K562 (cell line): ENCODE measurements around the gene VPS41. TPM values are rescaled to one million over a fixed set of nuclear protein-coding genes. Genes with fewer than 3 reads are reported as not detected.

Experiments
- ARID1B ChIP-seq: fragments of 450-650 bp; IDR thresholded peaks from 2 replicates; pipeline ENCODE4 v1.6.1; 2016; ENCODE audit warnings: antibody characterized with exemption, mild to moderate bottlenecking, inconsistent platforms
- ARNT ChIP-seq, 2 experiments: fragments of 450-650 bp; IDR thresholded peaks; 2 replicates each; pipeline ENCODE4 v1.6.1; 2016; ENCODE audit warnings: mild to moderate bottlenecking in 1 of 2
- BMI1 ChIP-seq: fragments of 150-350 bp; IDR thresholded peaks from 2 replicates; pipeline ENCODE4 v1.6.1; 2014; ENCODE audit warnings: low read length
- EZH2 ChIP-seq: IDR thresholded peaks from 2 replicates; pipeline ENCODE4 v1.6.1; 2012; ENCODE audit warnings: low read depth, mild to moderate bottlenecking, inconsistent platforms, low read length, borderline replicate concordance
- FOSL1 ChIP-seq: fragments of 200-800 bp; sonication (Bioruptor generic); conservative IDR thresholded peaks from 2 replicates; pipeline ENCODE4 v1.6.1; 2016; ENCODE audit warnings: missing genetic modification characterization, missing compliant biosample characterization
- HNRNPL ChIP-seq: fragments of 200-400 bp; formaldehyde crosslinking; IDR thresholded peaks from 2 replicates; pipeline ENCODE4 v1.6.1; 2017; ENCODE audit warnings: low read depth, mild to moderate bottlenecking, low read length
- KLF1 ChIP-seq: fragments of 450-650 bp; IDR thresholded peaks from 2 replicates; pipeline ENCODE4 v1.6.1; 2016; ENCODE audit warnings: missing genetic modification characterization, missing compliant biosample characterization
- NBN ChIP-seq: fragments of 450-650 bp; IDR thresholded peaks from 2 replicates; pipeline ENCODE4 v1.6.1; 2016; ENCODE audit warnings: low read depth, mild to moderate bottlenecking
- SP2 ChIP-seq: IDR thresholded peaks from 2 replicates; pipeline ENCODE4 v1.6.1; 2011; ENCODE audit warnings: mild to moderate bottlenecking, low read depth, low read length, moderate library complexity; ENCODE audit not compliant: poor library complexity, severe bottlenecking; ENCODE audit errors: extremely low read depth
- SREBF2 ChIP-seq: sonication (generic); formaldehyde crosslinking; IDR thresholded peaks from 2 replicates; pipeline ENCODE4 v1.4.0; 2020; ENCODE audit warnings: mild to moderate bottlenecking, missing genetic modification reagents
- TCFL5 ChIP-seq: fragments of 250-450 bp; sonication (Bioruptor Pico); conservative IDR thresholded peaks from 2 replicates; pipeline ENCODE4 v1.6.1; 2021; ENCODE audit warnings: mild to moderate bottlenecking, moderate library complexity, matching md5 sums
- U2AF2 ChIP-seq: fragments of 200-400 bp; formaldehyde crosslinking; optimal IDR thresholded peaks from 2 replicates; pipeline ENCODE3; 2017; ENCODE audit warnings: low read depth, mild to moderate bottlenecking, low read length
- ZFX ChIP-seq: sonication (generic); formaldehyde crosslinking; IDR thresholded peaks from 2 replicates; pipeline ENCODE4 v1.8.0; 2022; ENCODE audit warnings: mild to moderate bottlenecking, missing genetic modification reagents, moderate library complexity
- polyA plus RNA-seq, 8 experiments: library from polyadenylated mRNA; depleted of rRNA in 4 of 8; stranded (reverse) in 5 of 8; unstranded in 3 of 8; fragments of >200 nt; fragmentation: Nextera tagmentation in 2 of 8; fragmentation: Illumina TruSeq in 1 of 8; extraction: Ambion mirVana in 2 of 8; extraction: Trizol in 1 of 8; gene quantifications; 2 replicates each; pipeline versions ENCODE4 v1.2.1 to v1.2.3, GENCODE V29; 2011 to 2014; ENCODE audit warnings: inconsistent platforms in 1 of 8, missing spikeins in 1 of 8
- total RNA-seq, 7 experiments: library from RNA; depleted of rRNA in 6 of 7; stranded (reverse); fragments of >200 nt in 6 of 7; fragmentation: Illumina TruSeq in 2 of 7; extraction: Trizol in 2 of 7; gene quantifications; 2 replicates each; pipeline versions ENCODE4 v1.2.1 to v1.2.3, GENCODE V29; 2011 to 2021; ENCODE audit warnings: low replicate concordance in 1 of 7
- TF ChIP-seq, protein P1 (sequence below): fragments of 250-450 bp; sonication (Bioruptor Pico); IDR thresholded peaks from 2 replicates; pipeline ENCODE4 v1.4.0; 2020
- TF ChIP-seq, protein P2 (sequence below): fragments of 450-650 bp; IDR thresholded peaks from 2 replicates; pipeline ENCODE4 v1.6.1; 2016; ENCODE audit warnings: antibody characterized with exemption
- TF ChIP-seq, protein P3 (sequence below): IDR thresholded peaks from 2 replicates; pipeline ENCODE4 v1.6.1; 2011; ENCODE audit warnings: borderline replicate concordance, low read depth, mild to moderate bottlenecking, moderate library complexity, low read length; ENCODE audit not compliant: insufficient read depth, poor library complexity, severe bottlenecking

Gene VPS41
- total and polyA plus RNA-seq, 9 of the 15 experiments (the other 6 are each of a cell fraction or from before 2014, with no cell fraction given): 17.7 to 46.8 (median 32.1) TPM

DNA sequence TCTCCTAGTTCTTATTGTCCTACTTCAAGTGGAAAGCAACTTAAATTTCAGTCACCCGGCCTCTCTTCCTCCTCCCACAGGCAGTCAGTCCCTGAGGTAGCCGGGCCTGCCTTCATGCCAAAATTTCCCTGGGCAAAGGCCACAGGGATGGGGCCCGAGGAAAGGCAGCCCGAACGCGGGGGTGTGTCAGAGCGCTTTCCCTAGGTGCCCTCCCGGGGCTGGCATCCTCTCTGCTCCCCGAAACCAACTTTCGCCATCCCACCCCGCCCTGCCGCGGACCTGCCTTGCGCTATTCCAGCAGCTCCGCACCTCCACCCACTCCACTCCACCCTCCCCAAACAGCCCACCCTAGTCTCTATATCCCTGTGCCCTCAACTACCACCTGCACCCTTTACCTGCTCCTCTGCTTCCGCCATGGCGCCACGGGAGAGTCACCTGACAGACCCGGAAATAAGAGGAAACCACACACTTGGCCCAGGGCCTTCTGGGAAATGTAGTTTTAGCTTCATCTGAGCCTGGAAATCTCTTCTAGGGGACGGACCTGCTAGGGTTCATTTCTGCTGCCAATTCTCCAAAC is at the start of gene VPS41 (continued):
- TF ChIP-seq, protein P1, sequence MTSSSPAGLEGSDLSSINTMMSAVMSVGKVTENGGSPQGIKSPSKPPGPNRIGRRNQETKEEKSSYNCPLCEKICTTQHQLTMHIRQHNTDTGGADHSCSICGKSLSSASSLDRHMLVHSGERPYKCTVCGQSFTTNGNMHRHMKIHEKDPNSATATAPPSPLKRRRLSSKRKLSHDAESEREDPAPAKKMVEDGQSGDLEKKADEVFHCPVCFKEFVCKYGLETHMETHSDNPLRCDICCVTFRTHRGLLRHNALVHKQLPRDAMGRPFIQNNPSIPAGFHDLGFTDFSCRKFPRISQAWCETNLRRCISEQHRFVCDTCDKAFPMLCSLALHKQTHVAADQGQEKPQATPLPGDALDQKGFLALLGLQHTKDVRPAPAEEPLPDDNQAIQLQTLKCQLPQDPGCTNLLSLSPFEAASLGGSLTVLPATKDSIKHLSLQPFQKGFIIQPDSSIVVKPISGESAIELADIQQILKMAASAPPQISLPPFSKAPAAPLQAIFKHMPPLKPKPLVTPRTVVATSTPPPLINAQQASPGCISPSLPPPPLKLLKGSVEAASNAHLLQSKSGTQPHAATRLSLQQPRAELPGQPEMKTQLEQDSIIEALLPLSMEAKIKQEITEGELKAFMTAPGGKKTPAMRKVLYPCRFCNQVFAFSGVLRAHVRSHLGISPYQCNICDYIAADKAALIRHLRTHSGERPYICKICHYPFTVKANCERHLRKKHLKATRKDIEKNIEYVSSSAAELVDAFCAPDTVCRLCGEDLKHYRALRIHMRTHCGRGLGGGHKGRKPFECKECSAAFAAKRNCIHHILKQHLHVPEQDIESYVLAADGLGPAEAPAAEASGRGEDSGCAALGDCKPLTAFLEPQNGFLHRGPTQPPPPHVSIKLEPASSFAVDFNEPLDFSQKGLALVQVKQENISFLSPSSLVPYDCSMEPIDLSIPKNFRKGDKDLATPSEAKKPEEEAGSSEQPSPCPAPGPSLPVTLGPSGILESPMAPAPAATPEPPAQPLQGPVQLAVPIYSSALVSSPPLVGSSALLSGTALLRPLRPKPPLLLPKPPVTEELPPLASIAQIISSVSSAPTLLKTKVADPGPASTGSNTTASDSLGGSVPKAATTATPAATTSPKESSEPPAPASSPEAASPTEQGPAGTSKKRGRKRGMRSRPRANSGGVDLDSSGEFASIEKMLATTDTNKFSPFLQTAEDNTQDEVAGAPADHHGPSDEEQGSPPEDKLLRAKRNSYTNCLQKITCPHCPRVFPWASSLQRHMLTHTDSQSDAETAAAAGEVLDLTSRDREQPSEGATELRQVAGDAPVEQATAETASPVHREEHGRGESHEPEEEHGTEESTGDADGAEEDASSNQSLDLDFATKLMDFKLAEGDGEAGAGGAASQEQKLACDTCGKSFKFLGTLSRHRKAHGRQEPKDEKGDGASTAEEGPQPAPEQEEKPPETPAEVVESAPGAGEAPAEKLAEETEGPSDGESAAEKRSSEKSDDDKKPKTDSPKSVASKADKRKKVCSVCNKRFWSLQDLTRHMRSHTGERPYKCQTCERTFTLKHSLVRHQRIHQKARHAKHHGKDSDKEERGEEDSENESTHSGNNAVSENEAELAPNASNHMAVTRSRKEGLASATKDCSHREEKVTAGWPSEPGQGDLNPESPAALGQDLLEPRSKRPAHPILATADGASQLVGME (CRISPR knock-in tag): no peak
- TF ChIP-seq TCFL5 (CRISPR knock-in tag): no peak
- TF ChIP-seq U2AF2: no peak
- TF ChIP-seq SREBF2 (CRISPR knock-in tag): 0 out of 2 replicates have a peak, but pooled peaks have one; percentile 66
- TF ChIP-seq EZH2: no peak
- no peak for TF ChIP-seq HNRNPL
- no peak; the same call in 1 of the 2 replicates for TF ChIP-seq ZFX
- peak; percentile 9 for TF ChIP-seq SP2
- no peak for TF ChIP-seq ARID1B
- TF ChIP-seq, protein P2, sequence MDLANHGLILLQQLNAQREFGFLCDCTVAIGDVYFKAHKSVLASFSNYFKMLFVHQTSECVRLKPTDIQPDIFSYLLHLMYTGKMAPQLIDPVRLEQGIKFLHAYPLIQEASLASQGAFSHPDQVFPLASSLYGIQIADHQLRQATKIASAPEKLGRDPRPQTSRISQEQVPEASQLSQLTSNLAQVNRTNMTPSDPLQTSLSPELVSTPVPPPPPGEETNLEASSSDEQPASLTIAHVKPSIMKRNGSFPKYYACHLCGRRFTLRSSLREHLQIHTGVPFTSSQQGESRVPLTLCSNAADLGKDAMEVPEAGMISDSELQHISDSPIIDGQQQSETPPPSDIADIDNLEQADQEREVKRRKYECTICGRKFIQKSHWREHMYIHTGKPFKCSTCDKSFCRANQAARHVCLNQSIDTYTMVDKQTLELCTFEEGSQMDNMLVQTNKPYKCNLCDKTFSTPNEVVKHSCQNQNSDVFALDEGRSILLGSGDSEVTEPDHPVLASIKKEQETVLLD: no peak
- TF ChIP-seq, protein P3, sequence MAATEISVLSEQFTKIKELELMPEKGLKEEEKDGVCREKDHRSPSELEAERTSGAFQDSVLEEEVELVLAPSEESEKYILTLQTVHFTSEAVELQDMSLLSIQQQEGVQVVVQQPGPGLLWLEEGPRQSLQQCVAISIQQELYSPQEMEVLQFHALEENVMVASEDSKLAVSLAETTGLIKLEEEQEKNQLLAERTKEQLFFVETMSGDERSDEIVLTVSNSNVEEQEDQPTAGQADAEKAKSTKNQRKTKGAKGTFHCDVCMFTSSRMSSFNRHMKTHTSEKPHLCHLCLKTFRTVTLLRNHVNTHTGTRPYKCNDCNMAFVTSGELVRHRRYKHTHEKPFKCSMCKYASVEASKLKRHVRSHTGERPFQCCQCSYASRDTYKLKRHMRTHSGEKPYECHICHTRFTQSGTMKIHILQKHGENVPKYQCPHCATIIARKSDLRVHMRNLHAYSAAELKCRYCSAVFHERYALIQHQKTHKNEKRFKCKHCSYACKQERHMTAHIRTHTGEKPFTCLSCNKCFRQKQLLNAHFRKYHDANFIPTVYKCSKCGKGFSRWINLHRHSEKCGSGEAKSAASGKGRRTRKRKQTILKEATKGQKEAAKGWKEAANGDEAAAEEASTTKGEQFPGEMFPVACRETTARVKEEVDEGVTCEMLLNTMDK: peak; percentile 14
- TF ChIP-seq BMI1: no peak
- no peak for TF ChIP-seq KLF1
- TF ChIP-seq NBN: no peak
- TF ChIP-seq FOSL1 (tag): no peak
- no peak for TF ChIP-seq ARNT (IDR thresholded peaks at IDR 0.05)
